GDM1 (cell line): ENCODE data around the gene NRP2.
A peak's percentile ranks its signal among the peaks of the same experiment; 100 is the strongest.

ENCODE experiments used
- DNase-seq: peaks from one replicate; lab custom pipeline; 2025; lab: John Stamatoyannopoulos, UW

Gene NRP2

GRCh38 chr2:205682239-205682970 lies at the start of gene NRP2:
Gene NRP2 (plus strand): TSS chr2:205682501. CDS start chr2:205683291, 790 bp downstream.
- peak; percentile 55 for DNase-seq

GRCh38 chr2:205633994-205634393 lies 48.3 kb upstream of the NRP2 start:
- no peak for DNase-seq

- DNase-seq = no peak
Measured at GRCh38 chr2:205636549-205637319, 45.6 kb upstream of the NRP2 start.

- no peak for DNase-seq
Measured at GRCh38 chr2:205637320-205637602, 45.0 kb upstream of the NRP2 start.

GRCh38 chr2:205637779-205638503 lies 44.4 kb upstream of the NRP2 start:
- DNase-seq = no peak

GRCh38 chr2:205640716-205641115 lies 41.6 kb upstream of the NRP2 start:
- no peak for DNase-seq

GRCh38 chr2:205642599-205643356 lies 39.5 kb upstream of the NRP2 start:
- DNase-seq = no peak

- no peak for DNase-seq
Measured at GRCh38 chr2:205643391-205643885, 38.9 kb upstream of the NRP2 start.

- DNase-seq = no peak
Measured at GRCh38 chr2:205644018-205644417, 38.3 kb upstream of the NRP2 start.

GRCh38 chr2:205646680-205647079 lies 35.6 kb upstream of the NRP2 start:
- no peak for DNase-seq

GRCh38 chr2:205650450-205650849 lies 31.9 kb upstream of the NRP2 start:
- DNase-seq = no peak

- no peak for DNase-seq
Measured at GRCh38 chr2:205650931-205651330, 31.4 kb upstream of the NRP2 start.

GRCh38 chr2:205651719-205652118 lies 30.6 kb upstream of the NRP2 start:
- no peak for DNase-seq

- DNase-seq = no peak
Measured at GRCh38 chr2:205654878-205655605, 27.3 kb upstream of the NRP2 start.

GRCh38 chr2:205655779-205656456 lies 26.4 kb upstream of the NRP2 start:
- DNase-seq = no peak

- DNase-seq = no peak
Measured at GRCh38 chr2:205656461-205656860, 25.8 kb upstream of the NRP2 start.

- no peak for DNase-seq
Measured at GRCh38 chr2:205656941-205657340, 25.4 kb upstream of the NRP2 start.

GRCh38 chr2:205657579-205657978 lies 24.7 kb upstream of the NRP2 start:
- DNase-seq = no peak

- DNase-seq = no peak
Measured at GRCh38 chr2:205658068-205658467, 24.2 kb upstream of the NRP2 start.

- DNase-seq = no peak
Measured at GRCh38 chr2:205658572-205658971, 23.7 kb upstream of the NRP2 start.

- DNase-seq = no peak
Measured at GRCh38 chr2:205659922-205660321, 22.4 kb upstream of the NRP2 start.
